Osteoblast (primary cell): ENCODE measurements around the gene MATCAP1. TPM values are rescaled to one million over a fixed set of nuclear protein-coding genes. Genes with fewer than 3 reads are reported as not detected.

Source experiments
- DNase-seq: peaks from one replicate; pipeline ENCODE4 v3.0.0; 2011; ENCODE audit warnings: low spot score, mixed read lengths; ENCODE audit not compliant: insufficient read length; ENCODE audit errors: missing footprints
- H2AFZ ChIP-seq: 2 replicates; pipeline ENCODE4 v1.6.0; 2011; ENCODE audit warnings: mild to moderate bottlenecking, low read length
- H3K27ac ChIP-seq: 2 replicates; pipeline ENCODE4 v1.5.1; 2011; ENCODE audit warnings: mild to moderate bottlenecking, low read depth, low read length, moderate library complexity
- H3K27me3 ChIP-seq: 2 replicates; pipeline ENCODE4 v1.6.0; 2012; ENCODE audit warnings: mild to moderate bottlenecking, control low read depth, inconsistent platforms, low read length, moderate library complexity; ENCODE audit not compliant: insufficient read depth
- H3K36me3 ChIP-seq: 2 replicates; pipeline ENCODE4 v1.5.1; 2011; ENCODE audit warnings: mild to moderate bottlenecking, low read length, control low read depth, moderate library complexity; ENCODE audit not compliant: insufficient read depth
- H3K4me1 ChIP-seq: 2 replicates; pipeline ENCODE4 v1.5.1; 2011; ENCODE audit warnings: mild to moderate bottlenecking, low read length, control low read depth, moderate library complexity; ENCODE audit not compliant: insufficient read depth
- H3K4me2 ChIP-seq: 2 replicates; pipeline ENCODE4 v1.6.0; 2011; ENCODE audit warnings: mild to moderate bottlenecking, low read length; ENCODE audit not compliant: insufficient read depth
- H3K4me3 ChIP-seq: fragments of 200-600 bp; sonication (generic); 3 replicates; pipeline ENCODE4 v1.5.1; 2012; ENCODE audit warnings: mild to moderate bottlenecking, low read length, inconsistent platforms; ENCODE audit not compliant: insufficient read depth
- H3K79me2 ChIP-seq: 2 replicates; pipeline ENCODE4 v1.6.0; 2012; ENCODE audit warnings: mild to moderate bottlenecking, low read length, control low read depth, inconsistent platforms; ENCODE audit not compliant: insufficient read depth
- H3K9me3 ChIP-seq: 2 replicates; pipeline ENCODE4 v1.5.1; 2011; ENCODE audit warnings: low read depth, low read length, control low read depth
- H4K20me1 ChIP-seq: 2 replicates; pipeline ENCODE4 v1.6.0; 2012; ENCODE audit warnings: mild to moderate bottlenecking, low read length, control low read depth; ENCODE audit not compliant: insufficient read depth
- CTCF ChIP-seq: IDR thresholded peaks from 2 replicates; pipeline ENCODE4 v1.5.1; 2011; ENCODE audit warnings: mild to moderate bottlenecking, low read depth, low read length, moderate library complexity; ENCODE audit errors: extremely low read depth
- total RNA-seq: library from RNA; depleted of rRNA; stranded (reverse); fragments of >200 nt; gene quantifications from 2 replicates; pipeline ENCODE4 v1.2.3, GENCODE V29; 2012

Gene MATCAP1
- total RNA-seq, 1 donor: 3.6 TPM

- Histone ChIP-seq H4K20me1 (peaks cover 46% of the 10 kb centered on the region), H3K4me1 (peaks cover 30% of the 10 kb centered on the region), H2AFZ (no peak overlapping the region), H3K4me2 (peak overlapping the region; percentile 98), H3K9me3 (no peaks in the 10 kb centered on the region), H3K4me3 (no peak overlapping the region), H3K79me2 (peaks cover 42% of the 10 kb centered on the region), H3K27ac (no peak overlapping the region), H3K36me3 (peaks cover 49% of the 10 kb centered on the region), H3K27me3 (no peaks in the 10 kb centered on the region)
- no peak for DNase-seq
- TF ChIP-seq CTCF: no peak
Measured at GRCh38 chr16:67194260-67194659, 10.5 kb upstream of the MATCAP1 start.

DNA sequence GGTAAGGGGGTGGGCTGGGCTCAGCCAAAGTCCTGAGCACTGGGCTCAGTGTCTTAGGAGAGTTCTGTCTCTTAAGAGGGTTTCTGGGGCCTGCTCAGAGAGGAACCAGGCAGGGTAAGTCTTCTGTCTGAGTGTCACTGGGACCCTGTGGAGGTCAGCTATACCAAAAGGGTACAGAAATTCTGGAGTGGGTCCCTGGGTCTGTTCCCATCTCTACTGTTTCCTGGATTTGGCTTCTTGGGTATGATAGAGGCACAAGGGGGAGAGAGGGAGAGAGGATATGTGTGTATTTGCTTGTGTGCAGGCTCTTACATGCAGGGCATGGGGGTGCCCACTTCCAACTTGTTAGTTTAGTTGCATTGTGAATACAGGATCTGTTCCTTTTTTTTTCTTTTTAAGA, 9.8 kb upstream of the MATCAP1 start:
- H3K4me3 ChIP-seq: peak overlapping the region; percentile 88
- peaks cover 42% of the 10 kb centered on the region for H3K79me2 ChIP-seq
- peaks cover 44% of the 10 kb centered on the region for H4K20me1 ChIP-seq
- H3K4me1 ChIP-seq: peaks cover 30% of the 10 kb centered on the region
- H3K4me2 ChIP-seq: peak overlapping the region; percentile 98
- no peaks in the 10 kb centered on the region for H3K9me3 ChIP-seq
- H2AFZ ChIP-seq: no peak overlapping the region
- no peaks in the 10 kb centered on the region for H3K27me3 ChIP-seq
- DNase-seq: peak; percentile 59
- peak overlapping the region; percentile 76 for H3K27ac ChIP-seq
- TF ChIP-seq CTCF: no peak
- peaks cover 49% of the 10 kb centered on the region for H3K36me3 ChIP-seq

GRCh38 chr16:67192781-67193361, 9.1 kb upstream of the MATCAP1 start:
- no peaks in the 10 kb centered on the region for H3K9me3 ChIP-seq
- H3K27me3 ChIP-seq: no peaks in the 10 kb centered on the region
- H3K4me3 ChIP-seq: peak overlapping the region; percentile 88
- peak overlapping the region; percentile 76 for H3K27ac ChIP-seq
- H3K79me2 ChIP-seq: peaks cover 42% of the 10 kb centered on the region
- peak overlapping the region; percentile 98 for H3K4me2 ChIP-seq
- H4K20me1 ChIP-seq: peaks cover 38% of the 10 kb centered on the region
- H3K4me1 ChIP-seq: peaks cover 30% of the 10 kb centered on the region
- no peak for TF ChIP-seq CTCF
- no peak overlapping the region for H2AFZ ChIP-seq
- peaks cover 45% of the 10 kb centered on the region for H3K36me3 ChIP-seq
- DNase-seq: no peak

DNA sequence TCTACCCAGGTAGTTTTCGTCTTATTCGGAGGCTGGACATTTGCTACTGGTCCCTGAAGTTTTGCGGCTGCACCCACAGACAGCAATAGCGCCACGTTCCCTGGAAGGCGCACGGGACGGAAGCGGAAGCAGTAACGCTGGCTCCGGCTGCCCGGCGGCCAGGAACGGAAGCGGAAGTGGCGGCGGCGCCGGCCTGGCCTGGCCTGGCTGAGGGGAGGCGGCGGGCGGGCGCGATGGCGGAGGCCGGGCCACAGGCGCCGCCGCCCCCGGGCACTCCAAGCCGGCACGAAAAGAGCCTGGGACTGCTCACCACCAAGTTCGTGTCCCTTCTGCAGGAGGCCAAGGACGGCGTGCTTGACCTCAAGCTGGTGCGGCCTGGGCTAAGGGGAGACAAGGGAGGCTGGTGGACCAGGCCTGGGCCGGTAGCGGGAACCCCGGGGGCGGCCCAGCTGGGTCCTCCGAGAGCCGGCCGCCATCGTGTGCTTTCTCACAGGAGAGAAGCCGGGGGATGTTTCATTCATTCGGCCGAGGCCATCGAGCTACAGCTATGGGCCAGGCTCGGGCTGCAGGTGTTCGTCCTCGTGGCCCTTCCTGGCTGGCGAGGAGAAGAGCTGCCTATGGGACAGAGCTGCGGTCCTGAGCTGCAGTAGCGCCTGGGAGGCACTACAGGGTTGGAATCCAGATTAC, 8.4 kb upstream of the MATCAP1 start, which contains the start of gene E2F4:
E2F4 (plus strand) TSS at position 161 of the 687 bp plus-strand sequence; CDS start at position 234, 73 bp downstream.
- H3K36me3 ChIP-seq: peaks cover 38% of the 10 kb centered on the region
- no peak for TF ChIP-seq CTCF
- peaks cover 42% of the 10 kb centered on the region for H3K79me2 ChIP-seq
- peak; percentile 100 for DNase-seq
- peak within 1 kb of the TSS; percentile 76 for H3K27ac ChIP-seq
- H3K4me3 ChIP-seq: peak within 1 kb of the TSS; percentile 88
- H3K27me3 ChIP-seq: no peaks in the 10 kb centered on the region
- peaks cover 30% of the 10 kb centered on the region for H3K4me1 ChIP-seq
- peaks cover 36% of the 10 kb centered on the region for H4K20me1 ChIP-seq
- peak within 1 kb of the TSS; percentile 98 for H3K4me2 ChIP-seq
- H3K9me3 ChIP-seq: no peaks in the 10 kb centered on the region
- H2AFZ ChIP-seq: peak within 1 kb of the TSS; percentile 45
